GM19395 (cell line): ENCODE results near the gene PDRG1.

Experiments
- ATAC-seq: cut with Tn5 transposase; IDR thresholded peaks from one replicate; pipeline ENCODE4 v1.9.1; 2021; ENCODE audit warnings: mild to moderate bottlenecking, moderate library complexity; ENCODE audit not compliant: unreplicated experiment

Gene PDRG1

GRCh38 chr20:31951530-31952453, at the start of gene PDRG1:
Gene PDRG1 (minus strand): TSS chr20:31952046. CDS start chr20:31951961, 85 bp downstream.
- ATAC-seq = peak; percentile 89

- no peak for ATAC-seq
These were observed 46.4 kb upstream of the PDRG1 start for GRCh38 chr20:31998246-31998645.

GRCh38 chr20:31996996-31997395, 45.1 kb upstream of the PDRG1 start:
- no peak for ATAC-seq

GRCh38 chr20:31992086-31992485, 40.2 kb upstream of the PDRG1 start:
- ATAC-seq = no peak

GRCh38 chr20:31991339-31991705, 39.5 kb upstream of the PDRG1 start:
- ATAC-seq = no peak

- ATAC-seq = no peak
These were observed 38.9 kb upstream of the PDRG1 start for GRCh38 chr20:31990641-31991338.

- ATAC-seq = no peak
These were observed 37.3 kb upstream of the PDRG1 start for GRCh38 chr20:31989030-31989645.

- ATAC-seq = no peak
These were observed 36.7 kb upstream of the PDRG1 start for GRCh38 chr20:31988430-31989015.

GRCh38 chr20:31987744-31988143, 35.9 kb upstream of the PDRG1 start:
- ATAC-seq = no peak

- ATAC-seq = no peak
These were observed 33.2 kb upstream of the PDRG1 start for GRCh38 chr20:31984981-31985471.

- no peak for ATAC-seq
These were observed 29.9 kb upstream of the PDRG1 start for GRCh38 chr20:31981784-31982183.

GRCh38 chr20:31979713-31980426, 28.0 kb upstream of the PDRG1 start:
- ATAC-seq = no peak

GRCh38 chr20:31977080-31977479, 25.2 kb upstream of the PDRG1 start:
- no peak for ATAC-seq

- no peak for ATAC-seq
These were observed 24.0 kb upstream of the PDRG1 start for GRCh38 chr20:31975874-31976273.

- ATAC-seq = no peak
These were observed 23.2 kb upstream of the PDRG1 start for GRCh38 chr20:31974951-31975487.

GRCh38 chr20:31974296-31974695, 22.4 kb upstream of the PDRG1 start:
- ATAC-seq = no peak

GRCh38 chr20:31972471-31973021, 20.7 kb upstream of the PDRG1 start:
- no peak for ATAC-seq

- no peak for ATAC-seq
These were observed 18.1 kb upstream of the PDRG1 start for GRCh38 chr20:31969991-31970390.

- no peak for ATAC-seq
These were observed 16.7 kb upstream of the PDRG1 start for GRCh38 chr20:31968291-31969126.
